Measurements from ENCODE around the gene NR2E1. TPM values are rescaled to one million over a fixed set of nuclear protein-coding genes. Genes with fewer than 3 reads are reported as not detected.

NR2E1 gene
- total RNA-seq, 1 donor from 2014 or later: not detected

GRCh38 chr6:108168501-108169463 is 3.0 kb downstream of the NR2E1 start:
- Histone ChIP-seq H3K9ac (ENCODE audit: low read length) (peak overlapping the region; percentile 36), H2AFZ (ENCODE audit: low read depth, low read length) (peak overlapping the region; percentile 57), H3K4me3 (ENCODE audit: insufficient read depth, low read depth, low read length) (no peak overlapping the region), H4K20me1 (ENCODE audit: insufficient read depth, low read length) (no peaks in the 10 kb centered on the region), H3K4me2 (ENCODE audit: low read length) (peak overlapping the region; percentile 78), H3K9me3 (ENCODE audit: insufficient read depth, low read depth, low read length) (no peaks in the 10 kb centered on the region), H3K36me3 (ENCODE audit: insufficient read depth, low read length) (no peaks in the 10 kb centered on the region), H3K27me3 (ENCODE audit: insufficient read depth, low read length) (peaks cover 90% of the 10 kb centered on the region), H3K79me2 (ENCODE audit: insufficient read depth, low read length) (no peaks in the 10 kb centered on the region), H3K27ac (ENCODE audit: low read depth, low read length) (no peak overlapping the region), H3K4me1 (ENCODE audit: insufficient read depth, low read length) (peaks cover 24% of the 10 kb centered on the region)
- H3K4me1 Mint-ChIP-seq (ENCODE audit: low read depth, unreplicated experiment): peaks cover 19% of the 10 kb centered on the region
- DNase-seq (ENCODE audit: low read depth): peak; percentile 19
- peaks cover 21% of the 10 kb centered on the region for H3K9me3 Mint-ChIP-seq (ENCODE audit: unreplicated experiment)
- no peak for TF ChIP-seq CTCF (IDR thresholded peaks at IDR 0.05; ENCODE audit: insufficient read depth, low read depth, low read length)
- peak; percentile 94 for TF ChIP-seq EZH2 (IDR thresholded peaks at IDR 0.05; ENCODE audit: insufficient read depth, low read length)
- peak overlapping the region; percentile 12 for H3K27ac Mint-ChIP-seq (ENCODE audit: unreplicated experiment)
- H3K27me3 Mint-ChIP-seq (ENCODE audit: low read depth, unreplicated experiment): peaks cover 83% of the 10 kb centered on the region
- peaks cover 10% of the 10 kb centered on the region for H3K36me3 Mint-ChIP-seq (ENCODE audit: low read depth, unreplicated experiment)
- FAIRE-seq: no peak
- no peak overlapping the region for H3K4me3 Mint-ChIP-seq (ENCODE audit: unreplicated experiment)

- peaks cover 15% of the 10 kb centered on the region for H3K9me3 Mint-ChIP-seq (ENCODE audit: unreplicated experiment)
- peaks cover 89% of the 10 kb centered on the region for H3K27me3 ChIP-seq (ENCODE audit: insufficient read depth, low read length)
- DNase-seq (ENCODE audit: low read depth): no peak
- H3K9ac ChIP-seq (ENCODE audit: low read length): no peak overlapping the region
- no peaks in the 10 kb centered on the region for H4K20me1 ChIP-seq (ENCODE audit: insufficient read depth, low read length)
- H3K4me2 ChIP-seq (ENCODE audit: low read length): peak overlapping the region; percentile 78
- peaks cover 24% of the 10 kb centered on the region for H3K4me1 ChIP-seq (ENCODE audit: insufficient read depth, low read length)
- no peak overlapping the region for H3K4me3 Mint-ChIP-seq (ENCODE audit: unreplicated experiment)
- H3K27ac Mint-ChIP-seq (ENCODE audit: unreplicated experiment): peak overlapping the region; percentile 12
- H3K79me2 ChIP-seq (ENCODE audit: insufficient read depth, low read length): no peaks in the 10 kb centered on the region
- H3K4me3 ChIP-seq (ENCODE audit: insufficient read depth, low read depth, low read length): no peak overlapping the region
- no peak overlapping the region for H3K27ac ChIP-seq (ENCODE audit: low read depth, low read length)
- FAIRE-seq: no peak
- H3K27me3 Mint-ChIP-seq (ENCODE audit: low read depth, unreplicated experiment): peaks cover 83% of the 10 kb centered on the region
- TF ChIP-seq EZH2 (IDR thresholded peaks at IDR 0.05; ENCODE audit: insufficient read depth, low read length) (peak; percentile 86), CTCF (IDR thresholded peaks at IDR 0.05; ENCODE audit: insufficient read depth, low read depth, low read length) (no peak)
- peaks cover 8% of the 10 kb centered on the region for H3K36me3 Mint-ChIP-seq (ENCODE audit: low read depth, unreplicated experiment)
- no peaks in the 10 kb centered on the region for H3K36me3 ChIP-seq (ENCODE audit: insufficient read depth, low read length)
- H3K9me3 ChIP-seq (ENCODE audit: insufficient read depth, low read depth, low read length): no peaks in the 10 kb centered on the region
- H3K4me1 Mint-ChIP-seq (ENCODE audit: low read depth, unreplicated experiment): peaks cover 19% of the 10 kb centered on the region
- H2AFZ ChIP-seq (ENCODE audit: low read depth, low read length): no peak overlapping the region
These were observed 3.9 kb downstream of the NR2E1 start for GRCh38 chr6:108169464-108170331.
